ENCODE data around the gene TTC28. TPM values are rescaled to one million over a fixed set of nuclear protein-coding genes. Genes with fewer than 3 reads are reported as not detected.

The TTC28 gene
- total and polyA plus RNA-seq, 7 experiments from 2014 or later = 0.50 to 8.3 (median 4.2) TPM

GRCh38 chr22:27930331-27931060 lies 749.1 kb downstream of the TTC28 start:
- ATAC-seq = no peak
- peaks cover 8 to 30% (median 21%) of the 10 kb centered on the region in 7 donors for H3K4me1 Mint-ChIP-seq
- Histone ChIP-seq H3K27me3 (ENCODE audit: control insufficient read depth in 2 of 2, insufficient read depth in 2 of 2, low read length in 2 of 2) (no peaks in the 10 kb centered on the region), H3K4me1 (ENCODE audit: control insufficient read depth in 2 of 2, insufficient read depth in 2 of 2, low read length in 2 of 2) (no peaks in the 10 kb centered on the region), H3K36me3 (ENCODE audit: control insufficient read depth in 2 of 3, insufficient read depth in 3 of 3, low read length in 3 of 3) (no peaks in the 10 kb centered on the region), H3K27ac (ENCODE audit: low read depth, low read length) (no peak overlapping the region), H3K9me3 (ENCODE audit: control insufficient read depth in 2 of 3, low read length in 3 of 3) (no peaks in the 10 kb centered on the region), H3K4me3 (ENCODE audit: low read length) (no peak overlapping the region)
- H3K9me3 Mint-ChIP-seq = no peaks in the 10 kb centered on the region
- H3K4me3 Mint-ChIP-seq = no peak overlapping the region
- peak overlapping the region in 1 of 9 donors; percentile 32 for H3K27ac Mint-ChIP-seq
- intact Hi-C loops (cut with micrococcal nuclease) = no loop called here
- CTCF ChIA-PET = no interaction called here
- H3K27me3 Mint-ChIP-seq = no peaks in the 10 kb centered on the region
- peaks cover 0 to 24% (median 9%) of the 10 kb centered on the region in 5 donors for H3K36me3 Mint-ChIP-seq
- no peak for DNase-seq
- POLR2A ChIA-PET = no interaction called here

Small RNA genes within 50 kb of the gene (microRNA-seq; reads per million reads assigned to microRNA genes)
- not detected for gene MIR5739 (ENCODE audit: borderline microRNAs expressed)

Other genes starting within 250 kb of the TTC28 start
- 10 to 100 TPM in 3 of 5 experiments, 1 to 10 TPM in 2; 8.4 to 36.7 (median 10.6) TPM for gene CHEK2, start 62.0 kb upstream of the TTC28 start, total RNA-seq
- 10 to 100 TPM in 1 of 2 donors, 1 to 10 TPM in 1; 7.0 to 11.5 TPM for gene CHEK2, start 62.0 kb upstream of the TTC28 start, polyA plus RNA-seq
- 10 to 100 TPM in 1 of 5 experiments, 1 to 10 TPM in 4; 8.2 to 10.9 (median 9.0) TPM for gene HSCB, start 62.2 kb upstream of the TTC28 start, total RNA-seq
- gene HSCB, start 62.2 kb upstream of the TTC28 start, polyA plus RNA-seq = 1 to 10 TPM; 6.7 to 8.7 TPM
- gene CCDC117, start 92.9 kb upstream of the TTC28 start, total RNA-seq = 10 to 100 TPM; 13.5 to 33.5 (median 21.2) TPM
- gene CCDC117, start 92.9 kb upstream of the TTC28 start, polyA plus RNA-seq = 10 to 100 TPM in 1 of 2 donors, 1 to 10 TPM in 1; 8.7 to 12.6 TPM
- 100 to 1,000 TPM; 120 to 293 (median 144) TPM for gene XBP1, start 120.7 kb upstream of the TTC28 start, total RNA-seq
- gene XBP1, start 120.7 kb upstream of the TTC28 start, polyA plus RNA-seq = 100 to 1,000 TPM; 250 to 417 TPM
- under 1 TPM; 0.59 to 0.98 (median 0.70) TPM for gene ZNRF3, start 203.7 kb upstream of the TTC28 start, total RNA-seq
- under 1 TPM; 0.22 to 0.62 TPM for gene ZNRF3, start 203.7 kb upstream of the TTC28 start, polyA plus RNA-seq